CD1c-positive myeloid dendritic cell (primary cell): ENCODE data around the gene HEY2.

Experiments
- DNase-seq: peaks from one replicate; pipeline ENCODE4 v3.0.0-alpha.2; 2016; ENCODE audit errors: extremely low spot score

HEY2 gene

DNA sequence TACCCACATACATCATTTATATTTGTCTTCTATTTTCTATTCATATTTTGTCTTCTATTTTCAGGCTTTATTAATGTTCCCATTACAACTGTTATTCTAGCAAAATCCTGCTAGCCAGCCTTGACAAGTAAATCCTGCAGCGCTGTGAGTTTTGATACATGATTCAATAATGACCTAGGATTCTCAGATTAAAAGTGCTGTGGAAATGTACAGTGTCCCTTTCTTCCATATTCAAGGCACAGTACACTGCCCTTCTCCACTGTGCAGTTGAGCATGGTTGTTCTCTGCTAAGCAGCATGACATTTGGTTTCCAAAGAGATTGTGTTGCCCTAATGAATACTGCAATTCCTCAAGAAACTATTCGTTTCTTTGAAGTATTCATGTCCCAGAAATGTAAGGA is 5.8 kb upstream of the HEY2 start:
- no peak for DNase-seq

DNA sequence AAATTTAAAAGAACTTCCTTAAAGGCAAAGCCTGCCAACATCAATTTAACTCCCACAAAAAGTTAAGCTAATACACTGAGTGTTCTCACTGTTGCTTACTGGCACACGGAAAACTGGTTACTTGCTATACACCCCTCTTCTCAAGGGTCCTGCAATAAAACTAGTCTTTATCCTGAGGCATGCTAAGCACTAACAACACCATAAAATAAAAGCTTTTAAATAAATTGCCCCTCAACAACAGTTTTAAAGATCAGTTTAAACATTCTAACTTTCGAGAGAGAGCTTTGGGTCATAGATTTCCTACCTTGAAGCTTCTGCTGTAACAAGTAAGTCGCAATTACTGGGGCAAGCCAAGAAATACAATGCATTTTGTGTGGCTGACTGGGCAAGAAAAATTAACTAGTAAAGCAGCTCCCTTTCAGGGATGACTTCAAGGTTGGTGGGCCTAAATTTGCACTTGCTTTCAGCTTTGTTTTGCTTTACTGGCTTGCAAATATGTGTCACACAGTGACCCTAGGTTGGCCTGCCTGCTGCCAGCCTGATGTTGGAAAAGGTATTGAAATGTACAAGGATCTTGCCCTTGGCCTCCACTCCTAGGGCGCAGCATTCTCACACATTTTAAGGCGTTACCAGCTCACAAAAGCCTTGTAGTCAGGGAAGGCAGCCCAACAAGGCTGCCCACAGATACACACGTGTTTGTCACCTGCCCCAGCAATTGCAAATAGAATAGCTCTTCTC is 4.0 kb upstream of the HEY2 start:
- no peak for DNase-seq

DNA sequence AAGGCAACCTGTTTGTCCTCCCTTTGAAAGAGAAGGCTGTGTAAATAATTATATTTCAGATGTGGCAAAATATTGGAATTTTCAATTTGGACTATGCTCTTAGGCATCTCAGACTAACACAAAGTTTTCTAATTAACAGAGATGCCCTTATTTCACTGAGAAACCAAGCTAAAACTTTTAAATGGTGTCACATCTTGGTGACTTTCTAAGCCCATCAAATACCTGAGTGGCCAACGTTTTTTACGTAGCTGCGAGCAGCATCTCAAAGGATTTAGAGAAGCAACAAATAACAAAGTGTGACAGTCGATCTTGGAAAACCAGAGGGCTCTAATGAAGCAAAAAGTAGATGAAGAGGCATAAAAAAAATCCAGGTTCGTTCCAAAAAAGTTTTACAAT is 3.4 kb upstream of the HEY2 start:
- no peak for DNase-seq

DNA sequence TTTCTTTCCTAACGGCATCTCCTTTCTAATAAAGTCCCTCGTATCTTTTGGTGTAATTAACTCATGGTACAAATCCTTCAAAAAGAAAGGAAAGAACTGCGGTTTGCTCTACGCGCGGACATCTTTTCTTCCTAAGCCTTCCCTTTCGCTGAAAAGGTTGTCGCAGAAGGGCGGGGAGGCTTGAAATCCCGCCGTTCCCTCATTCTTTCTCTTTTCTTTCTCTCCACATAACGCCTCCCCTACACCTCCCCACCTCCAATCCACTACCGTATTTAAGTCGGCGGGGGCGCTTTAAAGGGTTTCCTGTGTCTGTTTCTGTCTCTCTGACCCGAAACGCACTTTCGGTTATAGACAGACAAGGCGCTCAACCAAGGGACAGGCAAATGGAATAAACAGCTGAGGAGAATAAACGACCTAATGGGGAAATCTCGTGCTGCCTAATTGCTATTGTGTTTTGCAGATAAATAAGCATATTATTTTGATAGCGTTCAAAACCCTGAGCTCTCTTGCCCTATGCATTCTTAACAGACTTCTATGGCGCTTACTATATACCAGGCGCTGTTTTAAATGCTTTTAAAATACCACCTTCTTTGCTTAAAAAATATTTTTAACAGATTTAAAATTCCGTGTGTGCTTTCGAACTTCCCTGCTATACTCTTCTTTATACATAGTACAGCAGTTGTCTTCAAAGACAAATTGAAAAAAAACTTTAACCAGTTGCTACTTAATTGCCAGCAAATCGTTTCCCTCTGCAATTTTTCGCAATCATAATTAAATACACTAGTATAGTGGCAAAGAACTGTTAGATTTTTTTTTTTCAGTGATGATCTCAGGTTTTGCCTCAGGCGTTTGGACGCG is 2.5 kb upstream of the HEY2 start:
- peak; percentile 62 for DNase-seq

DNA sequence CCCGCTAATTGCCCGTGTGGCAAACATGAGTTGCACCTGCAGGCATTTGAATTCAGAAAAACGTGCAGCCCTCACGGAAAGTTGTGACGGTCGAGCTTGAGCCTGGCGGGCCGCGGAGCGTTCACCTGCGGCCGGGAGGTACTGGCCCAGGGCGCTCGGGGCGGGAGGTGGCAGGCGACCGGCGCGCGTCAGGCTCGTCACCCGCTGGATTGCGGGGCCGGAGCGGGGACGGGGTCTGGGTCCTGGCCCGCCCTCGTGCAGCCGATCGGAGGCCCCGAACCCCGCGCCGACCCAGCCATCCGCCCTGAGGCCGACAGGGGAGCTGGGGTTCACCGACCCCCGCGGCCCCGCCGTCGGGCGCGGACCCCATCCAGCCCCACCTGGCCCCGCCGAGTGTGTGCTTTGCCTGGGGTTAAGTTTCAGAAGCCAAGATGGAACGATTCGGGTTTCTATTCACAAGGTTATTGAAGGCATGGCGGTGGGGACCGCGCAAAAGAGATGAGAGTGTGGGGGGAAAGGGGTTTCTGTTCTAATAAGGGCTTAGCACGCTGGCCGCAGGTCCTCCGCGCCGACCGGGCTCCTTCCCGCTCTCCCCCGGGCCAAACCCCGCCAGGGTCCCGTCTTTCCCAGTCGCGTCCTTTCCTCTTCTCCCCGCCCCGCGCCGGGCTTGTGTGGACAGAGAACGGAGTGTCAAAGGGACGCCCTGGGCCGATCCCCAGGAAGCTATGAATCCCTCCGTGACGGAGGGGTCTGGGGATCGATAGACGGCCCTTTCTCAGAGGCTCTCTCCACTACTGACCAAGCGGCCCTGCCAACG is 1.6 kb upstream of the HEY2 start:
- no peak for DNase-seq

DNA sequence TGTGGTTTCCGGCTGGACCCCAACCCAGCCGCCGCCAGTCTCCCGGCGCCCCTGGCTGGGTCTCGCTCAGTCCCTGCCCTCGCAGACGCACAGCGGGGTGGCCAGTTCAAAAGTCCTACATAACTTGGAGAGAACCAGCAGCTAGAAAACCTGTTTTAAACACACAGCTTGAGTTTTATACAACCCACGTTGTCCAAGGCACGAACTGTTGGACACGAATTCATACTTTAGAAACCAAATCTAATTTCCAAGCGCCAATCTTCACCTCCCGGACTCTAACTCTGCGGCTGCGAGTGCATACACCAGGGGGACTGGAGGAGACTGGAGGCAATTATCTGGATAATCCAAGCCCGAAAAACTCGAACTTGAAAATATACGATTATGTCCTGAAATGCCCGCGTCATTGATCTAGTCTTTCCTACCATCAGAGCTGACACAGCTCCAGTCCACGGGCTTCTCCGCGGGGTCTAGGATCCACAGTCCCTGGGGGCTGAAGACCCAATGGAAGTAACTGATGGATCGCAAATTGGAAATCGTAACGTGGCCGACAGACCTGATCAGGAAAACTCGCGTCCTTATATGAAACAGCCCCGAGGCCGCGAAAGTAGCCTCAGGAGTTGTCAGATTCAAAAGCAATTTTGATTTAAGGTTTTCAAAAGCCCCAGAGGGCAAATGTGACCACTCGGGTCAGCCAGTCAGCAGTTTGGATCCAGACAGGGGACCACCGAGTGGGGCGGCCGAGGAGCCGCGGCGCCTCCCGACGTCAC is 843 bp upstream of the HEY2 start:
- peak; percentile 15 for DNase-seq

DNA sequence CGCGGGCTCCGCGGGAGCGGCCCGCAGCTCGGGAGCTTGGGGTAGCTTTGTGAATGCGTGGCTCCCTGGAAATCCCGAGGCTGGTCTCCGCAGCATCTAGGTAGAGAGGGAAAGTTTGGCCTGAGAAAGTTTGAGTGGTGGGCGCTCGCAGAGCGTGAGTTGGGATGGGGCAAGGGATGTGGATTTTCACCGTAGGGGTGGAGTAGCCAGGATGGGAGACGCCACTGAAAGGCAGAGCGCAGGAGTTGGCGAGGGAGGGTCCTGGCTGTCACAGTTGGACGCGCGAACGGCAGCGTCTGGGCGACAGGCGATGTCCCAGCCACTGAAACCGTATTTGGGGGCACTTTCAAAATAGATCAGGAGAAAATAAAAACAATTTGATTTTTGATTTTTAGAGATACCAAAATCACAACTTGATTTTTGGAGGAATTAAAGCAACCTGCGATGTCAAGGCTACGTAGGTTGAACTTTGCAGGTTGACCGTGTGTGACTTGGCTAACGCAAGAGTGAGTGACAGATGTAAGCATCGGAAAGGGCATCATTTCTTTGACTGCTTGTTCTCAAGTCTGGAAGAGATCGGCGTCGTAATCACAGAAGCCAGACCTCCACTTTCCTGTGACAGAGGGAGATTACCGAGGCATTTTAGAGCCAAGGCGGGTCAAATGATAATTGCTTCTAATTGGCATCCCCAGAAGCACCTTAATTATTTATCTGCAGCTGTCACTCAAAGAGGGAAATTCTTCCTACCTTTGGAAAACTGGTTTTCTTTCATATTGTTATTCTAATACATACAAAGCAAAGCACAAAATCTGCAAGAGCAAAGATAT is 646 bp downstream of the HEY2 start:
- no peak for DNase-seq

DNA sequence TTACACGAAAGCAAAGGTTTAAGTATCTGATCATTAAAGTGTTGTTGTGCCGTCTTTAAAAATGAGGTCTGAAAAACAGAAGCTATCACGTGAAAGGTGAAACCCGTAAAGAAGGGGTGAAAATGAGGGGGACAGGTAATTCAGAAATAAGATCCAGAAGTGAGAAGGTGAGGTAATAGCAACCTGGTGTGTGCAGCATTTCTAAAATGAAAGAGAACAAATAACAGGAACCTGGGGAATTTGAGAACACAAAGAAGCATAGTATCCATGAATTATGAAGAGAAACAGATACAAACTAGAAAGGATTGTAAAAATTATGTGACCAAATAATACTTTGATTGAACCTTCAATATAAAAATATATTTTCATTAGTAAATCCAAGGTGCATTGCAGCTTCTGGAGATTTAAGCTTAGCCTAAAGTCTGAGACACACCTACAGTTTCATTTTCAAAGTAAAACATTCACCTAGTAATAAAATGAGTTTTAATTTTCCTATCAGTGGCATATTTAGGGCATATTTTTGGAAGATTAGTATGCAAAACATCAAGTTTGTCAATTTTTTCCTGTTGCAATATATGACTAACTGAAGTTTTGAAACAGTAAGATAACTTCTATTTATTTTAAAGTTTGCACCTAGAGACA is 1.4 kb downstream of the HEY2 start:
- no peak for DNase-seq

DNA sequence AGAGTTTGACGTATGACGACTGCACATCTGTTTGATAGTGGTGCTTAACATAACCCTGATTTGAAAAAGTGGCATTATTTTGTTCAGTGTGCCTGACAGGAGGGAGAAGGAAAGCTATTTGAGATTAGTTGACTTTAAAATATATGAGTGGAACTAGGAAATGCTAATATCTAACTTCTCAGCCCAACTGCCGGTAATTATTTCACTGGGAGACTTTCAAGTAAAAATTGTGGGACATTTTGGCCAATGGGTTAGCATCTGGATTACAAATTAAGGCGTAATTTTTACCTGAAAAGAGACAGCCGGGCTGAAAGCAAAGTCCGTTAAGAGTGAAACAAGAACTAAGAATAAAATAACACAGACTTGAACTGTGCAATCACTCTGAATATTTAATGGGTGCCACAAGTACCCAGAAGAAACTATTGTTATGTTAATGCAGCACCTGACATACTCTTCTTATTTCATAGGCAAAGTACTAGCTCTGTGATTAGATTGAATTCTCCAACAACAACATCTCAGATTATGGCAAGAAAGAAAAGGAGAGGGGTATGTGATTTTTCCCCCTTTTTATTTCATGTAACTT is 2.0 kb downstream of the HEY2 start:
- DNase-seq: no peak

DNA sequence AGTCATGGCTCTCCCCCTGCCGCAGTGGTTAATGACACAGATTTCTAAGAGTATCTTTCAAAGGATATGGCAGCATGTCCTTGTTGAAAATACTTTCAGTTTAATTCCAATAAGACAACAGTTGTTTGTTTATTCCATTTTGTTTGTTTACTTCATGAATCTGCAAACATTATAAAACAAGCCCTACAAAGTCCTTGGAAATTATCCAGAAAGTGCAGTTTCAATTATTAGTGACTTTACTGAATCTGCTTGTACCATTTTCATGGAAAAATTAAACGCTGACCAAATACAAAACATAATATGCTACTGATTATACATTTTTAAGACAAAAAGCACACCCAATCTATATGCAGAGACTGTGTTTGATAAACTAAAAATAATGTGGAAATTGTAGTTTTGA is 3.3 kb downstream of the HEY2 start:
- no peak for DNase-seq

DNA sequence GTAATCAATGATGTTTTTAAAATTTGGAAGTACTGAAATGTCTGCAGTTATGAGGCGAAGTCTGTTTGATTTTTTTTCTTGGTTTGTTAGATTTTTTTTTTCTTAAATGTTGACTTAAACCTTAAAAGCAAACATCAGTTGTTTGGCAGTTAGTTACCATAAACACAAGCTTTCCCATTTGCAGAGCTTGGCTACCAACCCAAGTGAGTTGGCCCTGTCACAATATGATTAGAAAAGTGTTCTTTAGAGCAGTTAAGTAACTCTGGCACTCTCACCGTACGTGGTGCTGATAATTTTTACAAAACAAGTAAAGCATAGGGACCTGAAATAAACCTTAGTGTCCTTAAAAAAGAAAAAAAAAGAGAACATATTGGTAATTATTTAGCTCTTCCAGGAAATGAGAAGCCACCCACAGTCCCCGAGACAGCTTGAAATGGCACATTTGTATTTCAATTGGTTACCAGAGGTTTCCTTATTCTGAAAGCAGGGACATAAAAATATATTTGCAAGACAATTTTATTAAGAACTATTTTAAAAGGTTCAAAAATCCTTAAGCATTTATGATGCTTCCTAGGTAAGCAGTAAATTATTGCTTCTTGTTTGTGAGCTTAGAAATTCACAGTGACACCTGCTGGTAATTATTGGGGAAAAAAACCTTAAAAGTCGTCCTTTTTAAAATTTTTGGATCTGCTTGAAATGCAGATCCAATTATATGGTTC is 3.9 kb downstream of the HEY2 start:
- DNase-seq: peak; percentile 45

DNA sequence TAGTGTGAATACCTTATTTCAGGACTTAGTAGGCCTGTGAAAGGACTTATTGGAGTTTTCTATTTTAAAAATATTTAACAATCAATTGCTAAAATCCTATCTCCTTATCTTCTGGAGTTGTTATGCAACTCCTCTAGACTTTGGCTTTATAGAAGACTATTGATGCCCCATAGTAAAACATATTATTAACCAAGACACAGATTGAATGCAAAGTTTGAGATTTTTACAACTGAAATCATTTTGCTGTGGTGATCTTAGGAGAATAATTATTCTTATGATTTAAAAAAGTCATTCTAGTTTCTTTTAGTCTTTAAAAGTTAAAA is 4.5 kb downstream of the HEY2 start:
- DNase-seq: no peak

DNA sequence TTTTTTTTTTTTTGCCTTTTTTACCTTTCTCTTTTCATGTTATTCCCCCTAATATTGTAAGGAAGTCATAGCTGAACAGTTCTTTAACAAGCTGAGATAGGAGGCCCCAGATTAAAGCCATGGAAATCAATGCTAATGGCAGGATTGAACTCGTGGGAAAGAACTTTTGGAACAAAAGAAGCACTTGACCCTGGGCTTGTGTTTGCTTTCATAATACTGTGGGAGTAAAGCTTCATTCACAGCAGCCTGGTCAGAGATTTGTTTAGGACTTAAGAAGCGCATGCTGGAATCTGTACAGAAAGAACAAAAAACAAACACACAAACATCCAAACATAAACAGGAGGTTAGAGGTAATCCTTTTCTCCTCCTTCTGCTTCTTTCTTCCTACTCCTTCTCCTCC is 5.1 kb downstream of the HEY2 start:
- DNase-seq: no peak

DNA sequence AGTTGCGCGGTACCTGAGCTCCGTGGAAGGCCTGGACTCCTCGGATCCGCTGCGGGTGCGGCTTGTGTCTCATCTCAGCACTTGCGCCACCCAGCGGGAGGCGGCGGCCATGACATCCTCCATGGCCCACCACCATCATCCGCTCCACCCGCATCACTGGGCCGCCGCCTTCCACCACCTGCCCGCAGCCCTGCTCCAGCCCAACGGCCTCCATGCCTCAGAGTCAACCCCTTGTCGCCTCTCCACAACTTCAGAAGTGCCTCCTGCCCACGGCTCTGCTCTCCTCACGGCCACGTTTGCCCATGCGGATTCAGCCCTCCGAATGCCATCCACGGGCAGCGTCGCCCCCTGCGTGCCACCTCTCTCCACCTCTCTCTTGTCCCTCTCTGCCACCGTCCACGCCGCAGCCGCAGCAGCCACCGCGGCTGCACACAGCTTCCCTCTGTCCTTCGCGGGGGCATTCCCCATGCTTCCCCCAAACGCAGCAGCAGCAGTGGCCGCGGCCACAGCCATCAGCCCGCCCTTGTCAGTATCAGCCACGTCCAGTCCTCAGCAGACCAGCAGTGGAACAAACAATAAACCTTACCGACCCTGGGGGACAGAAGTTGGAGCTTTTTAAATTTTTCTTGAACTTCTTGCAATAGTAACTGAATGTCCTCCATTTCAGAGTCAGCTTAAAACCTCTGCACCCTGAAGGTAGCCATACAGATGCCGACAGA is 9.9 kb downstream of the HEY2 start:
- DNase-seq: no peak

DNA sequence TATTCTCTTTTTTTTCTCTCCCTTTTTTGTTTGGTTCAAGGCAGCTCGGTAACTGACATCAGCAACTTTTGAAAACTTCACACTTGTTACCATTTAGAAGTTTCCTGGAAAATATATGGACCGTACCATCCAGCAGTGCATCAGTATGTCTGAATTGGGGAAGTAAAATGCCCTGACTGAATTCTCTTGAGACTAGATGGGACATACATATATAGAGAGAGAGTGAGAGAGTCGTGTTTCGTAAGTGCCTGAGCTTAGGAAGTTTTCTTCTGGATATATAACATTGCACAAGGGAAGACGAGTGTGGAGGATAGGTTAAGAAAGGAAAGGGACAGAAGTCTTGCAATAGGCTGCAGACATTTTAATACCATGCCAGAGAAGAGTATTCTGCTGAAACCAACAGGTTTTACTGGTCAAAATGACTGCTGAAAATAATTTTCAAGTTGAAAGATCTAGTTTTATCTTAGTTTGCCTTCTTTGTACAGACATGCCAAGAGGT is 10.6 kb downstream of the HEY2 start:
- DNase-seq: no peak

DNA sequence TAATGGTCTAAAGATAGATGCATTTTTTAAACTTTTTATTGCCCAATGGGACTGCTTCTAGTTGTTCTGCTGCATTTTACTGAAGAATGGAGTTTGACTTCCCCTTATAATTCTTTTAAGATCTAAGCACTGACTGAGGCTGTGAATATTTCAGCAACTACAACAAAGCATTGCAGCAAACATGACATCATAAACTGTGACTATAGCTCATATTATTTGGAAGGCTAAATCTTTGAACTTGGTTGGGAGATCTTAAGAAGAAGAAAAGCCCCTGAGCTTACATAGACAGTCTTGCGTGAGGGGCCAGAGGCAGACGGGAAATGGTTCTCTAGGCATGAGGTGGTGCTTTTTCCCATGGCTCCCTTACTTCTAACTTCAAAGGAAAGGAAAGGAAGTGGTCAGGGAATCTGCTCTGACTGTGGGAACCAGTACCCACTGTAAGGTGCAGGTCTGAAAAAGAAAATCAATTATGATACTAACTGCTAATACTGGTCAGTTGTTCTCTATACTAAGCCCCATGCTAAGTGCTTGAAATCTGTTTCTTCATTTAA is 14.8 kb downstream of the HEY2 start:
- DNase-seq: no peak

DNA sequence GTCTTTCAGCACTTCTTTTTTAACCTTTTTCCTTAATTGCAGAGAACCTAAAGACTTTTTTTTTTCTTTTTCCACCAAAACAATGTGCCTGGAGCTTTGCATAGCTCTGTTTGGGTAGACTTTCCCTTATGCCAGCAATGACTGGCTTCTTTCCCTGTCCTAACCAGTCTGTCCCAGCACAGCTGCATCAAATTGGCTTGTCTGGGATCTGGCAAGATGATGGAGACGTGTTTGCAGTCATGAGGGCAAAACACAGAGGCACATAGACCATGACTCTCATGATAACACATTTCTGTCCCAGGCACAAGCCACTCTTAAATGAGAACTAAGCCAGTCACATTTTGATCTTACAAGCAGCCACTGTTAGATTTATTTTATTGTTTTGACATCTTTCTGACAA is 16.5 kb downstream of the HEY2 start:
- DNase-seq: no peak

DNA sequence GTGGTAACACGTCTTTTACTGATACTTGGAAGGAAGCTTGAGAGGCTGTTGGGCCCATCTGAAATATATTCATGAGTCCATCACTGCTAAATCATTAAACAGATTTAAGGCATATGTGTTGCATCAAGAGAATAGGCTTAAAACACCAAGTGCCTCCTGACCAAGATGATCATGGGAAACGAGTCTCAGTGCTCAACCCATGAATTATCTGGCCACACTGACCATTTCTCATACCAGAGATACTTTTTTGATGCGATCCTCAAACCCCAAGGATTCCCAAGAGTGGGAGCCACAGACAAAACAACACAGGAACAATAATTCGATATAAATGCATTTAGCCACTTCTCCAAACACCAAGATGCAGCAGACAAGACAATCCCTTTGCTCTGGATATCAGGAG is 17.2 kb downstream of the HEY2 start:
- no peak for DNase-seq
